ENCODE results near the gene UPK3A. TPM values are rescaled to one million over a fixed set of nuclear protein-coding genes. Genes with fewer than 3 reads are reported as not detected.

UPK3A gene
- total RNA-seq, 1 experiment from 2014 or later: not detected

- Histone ChIP-seq H3K4me3 (ENCODE audit: low read depth in 2 of 2, low read length in 2 of 2) (no peak overlapping the region), H3K27me3 (ENCODE audit: control insufficient read depth, insufficient read depth, low read length) (no peaks in the 10 kb centered on the region), H3K9me3 (ENCODE audit: control insufficient read depth, insufficient read depth, low read depth, low read length) (no peaks in the 10 kb centered on the region), H3K36me3 (ENCODE audit: control insufficient read depth, insufficient read depth, low read length) (no peaks in the 10 kb centered on the region), H3K4me1 (ENCODE audit: control insufficient read depth, insufficient read depth, low read length) (no peaks in the 10 kb centered on the region; the same call in 1 of the 2 replicates), H3K27ac (ENCODE audit: low read length) (no peak overlapping the region)
- no TSS peak for BruUV-seq (replicated peaks)
- TF ChIP-seq TCF7L2 (IDR thresholded peaks at IDR 0.05; ENCODE audit: low read depth, low read length) (no peak), POLR2AphosphoS5 (IDR thresholded peaks at IDR 0.05; ENCODE audit: low read depth, low read length) (no peak), REST (IDR thresholded peaks at IDR 0.05; ENCODE audit: insufficient read depth in 1 of 2, low read depth in 2 of 2, low read length in 1 of 2) (no peak), SIN3A (IDR thresholded peaks at IDR 0.05; ENCODE audit: borderline replicate concordance, insufficient read depth, low read depth, low read length) (no peak), CTCF (IDR thresholded peaks at IDR 0.05) (no peak)
- DNase-seq (ENCODE audit: low read depth, low spot score) (no peak), ATAC-seq (no peak)
- ChIA-PET CTCF (no interaction called here), POLR2A (no interaction called here)
- intact Hi-C loops (cut with micrococcal nuclease; ENCODE audit: unreplicated experiment): no loop called here
- in situ Hi-C loops (cut with HindIII; ENCODE audit: low pct_unique_long_range_greater_than_20kb, low sequenced_read_pairs): no loop called here
Observed at GRCh38 chr22:45278125-45278524, 6.6 kb upstream of the UPK3A start.

GRCh38 chr22:45280587-45280980 is 4.2 kb upstream of the UPK3A start:
- Histone ChIP-seq H3K4me1 (ENCODE audit: control insufficient read depth, insufficient read depth, low read length) (no peaks in the 10 kb centered on the region; the same call in 1 of the 2 replicates), H3K27ac (ENCODE audit: low read length) (no peak overlapping the region), H3K9me3 (ENCODE audit: control insufficient read depth, insufficient read depth, low read depth, low read length) (no peaks in the 10 kb centered on the region), H3K36me3 (ENCODE audit: control insufficient read depth, insufficient read depth, low read length) (no peaks in the 10 kb centered on the region), H3K4me3 (ENCODE audit: low read depth in 2 of 2, low read length in 2 of 2) (no peak overlapping the region), H3K27me3 (ENCODE audit: control insufficient read depth, insufficient read depth, low read length) (no peaks in the 10 kb centered on the region)
- in situ Hi-C loops (cut with HindIII; ENCODE audit: low pct_unique_long_range_greater_than_20kb, low sequenced_read_pairs): no loop called here
- no TSS peak for BruUV-seq (replicated peaks)
- ChIA-PET POLR2A (no interaction called here), CTCF (no interaction called here)
- ATAC-seq (no peak), DNase-seq (ENCODE audit: low read depth, low spot score) (no peak)
- intact Hi-C loops (cut with micrococcal nuclease; ENCODE audit: unreplicated experiment): no loop called here
- TF ChIP-seq REST (IDR thresholded peaks at IDR 0.05; ENCODE audit: insufficient read depth in 1 of 2, low read depth in 2 of 2, low read length in 1 of 2): no peak
- TF ChIP-seq CTCF (IDR thresholded peaks at IDR 0.05): no peak
- no peak for TF ChIP-seq SIN3A (IDR thresholded peaks at IDR 0.05; ENCODE audit: borderline replicate concordance, insufficient read depth, low read depth, low read length)
- TF ChIP-seq TCF7L2 (IDR thresholded peaks at IDR 0.05; ENCODE audit: low read depth, low read length): no peak
- TF ChIP-seq POLR2AphosphoS5 (IDR thresholded peaks at IDR 0.05; ENCODE audit: low read depth, low read length): no peak
